ENCODE results near the gene NOTCH4.

DNA sequence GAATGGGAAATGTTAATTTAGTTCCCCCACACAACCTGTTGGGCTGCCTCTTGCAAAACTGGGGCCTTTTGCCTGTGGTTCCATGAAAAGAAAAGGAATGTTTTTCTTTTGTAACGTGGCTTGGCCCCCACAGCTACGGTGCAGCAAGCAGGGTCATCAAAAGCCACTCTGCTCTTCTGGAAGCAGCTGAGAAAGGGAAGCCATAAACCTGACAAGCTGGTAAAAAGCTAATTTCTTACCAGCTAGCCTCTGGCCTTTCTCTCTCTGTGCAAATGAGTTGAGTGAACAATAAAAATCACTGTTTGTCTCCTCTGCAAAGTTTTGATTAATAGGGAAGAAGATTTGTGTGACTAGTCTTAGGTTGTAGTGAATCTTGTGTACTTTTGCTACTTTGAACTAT is 23.5 kb upstream of the NOTCH4 start:
- TF ChIP-seq NANOG (IDR thresholded peaks at IDR 0.05; ENCODE audit: borderline replicate concordance), result no peak
- TF ChIP-seq, protein P1, sequence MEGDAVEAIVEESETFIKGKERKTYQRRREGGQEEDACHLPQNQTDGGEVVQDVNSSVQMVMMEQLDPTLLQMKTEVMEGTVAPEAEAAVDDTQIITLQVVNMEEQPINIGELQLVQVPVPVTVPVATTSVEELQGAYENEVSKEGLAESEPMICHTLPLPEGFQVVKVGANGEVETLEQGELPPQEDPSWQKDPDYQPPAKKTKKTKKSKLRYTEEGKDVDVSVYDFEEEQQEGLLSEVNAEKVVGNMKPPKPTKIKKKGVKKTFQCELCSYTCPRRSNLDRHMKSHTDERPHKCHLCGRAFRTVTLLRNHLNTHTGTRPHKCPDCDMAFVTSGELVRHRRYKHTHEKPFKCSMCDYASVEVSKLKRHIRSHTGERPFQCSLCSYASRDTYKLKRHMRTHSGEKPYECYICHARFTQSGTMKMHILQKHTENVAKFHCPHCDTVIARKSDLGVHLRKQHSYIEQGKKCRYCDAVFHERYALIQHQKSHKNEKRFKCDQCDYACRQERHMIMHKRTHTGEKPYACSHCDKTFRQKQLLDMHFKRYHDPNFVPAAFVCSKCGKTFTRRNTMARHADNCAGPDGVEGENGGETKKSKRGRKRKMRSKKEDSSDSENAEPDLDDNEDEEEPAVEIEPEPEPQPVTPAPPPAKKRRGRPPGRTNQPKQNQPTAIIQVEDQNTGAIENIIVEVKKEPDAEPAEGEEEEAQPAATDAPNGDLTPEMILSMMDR (conservative IDR thresholded peaks at IDR 0.05; ENCODE audit: low read depth in 2 of 2), result no peak
- no peak for TF ChIP-seq EZH2 (IDR thresholded peaks at IDR 0.05; ENCODE audit: low read depth, unreplicated experiment)
- TF ChIP-seq POLR2AphosphoS5 (IDR thresholded peaks at IDR 0.05; ENCODE audit: low read depth), result no peak
- no peak for TF ChIP-seq STAT1 (IDR thresholded peaks at IDR 0.05; ENCODE audit: unreplicated experiment)
- no peak for TF ChIP-seq ETS1 (IDR thresholded peaks at IDR 0.05)
- TF ChIP-seq CREB1 (CRISPR knock-in tag; IDR thresholded peaks at IDR 0.05; ENCODE audit: low read depth), result no peak
- no peak for TF ChIP-seq EZH2phosphoT487 (IDR thresholded peaks at IDR 0.05; ENCODE audit: unreplicated experiment)
- no peak for TF ChIP-seq REST (IDR thresholded peaks at IDR 0.05; ENCODE audit: unreplicated experiment)
- no peak for TF ChIP-seq ZNF462 (CRISPR knock-in tag; IDR thresholded peaks at IDR 0.05)

All from GM23338 (cell line).